Nephron (organoid): ENCODE data around the gene GALK1.
"Not testable (repeated sequence)": the region's sequence is repeated elsewhere in the genome, so short reads cannot be mapped to it uniquely, and the experiment has no call there.

Experiments
- H3K27ac Mint-ChIP-seq, 3 experiments: 2 replicates each; pipeline ENCODE4 v1.8.0; 2020; ENCODE audit warnings: mixed read lengths in 3 of 3, mild to moderate bottlenecking in 2 of 3, moderate library complexity in 1 of 3
- H3K27me3 Mint-ChIP-seq: 2 replicates; pipeline ENCODE4 v1.8.0; 2021; ENCODE audit warnings: low read depth, mild to moderate bottlenecking, moderate library complexity, mixed read lengths
- H3K36me3 Mint-ChIP-seq: 2 replicates; pipeline ENCODE4 v1.8.0; 2020; ENCODE audit warnings: low read depth, mixed read lengths
- H3K4me1 Mint-ChIP-seq: 2 replicates; pipeline ENCODE4 v1.8.0; 2020; ENCODE audit warnings: mixed read lengths
- H3K4me3 Mint-ChIP-seq, 3 experiments: 2 replicates each; pipeline ENCODE4 v1.8.0; 2020; ENCODE audit warnings: mild to moderate bottlenecking in 3 of 3, mixed read lengths in 3 of 3, moderate library complexity in 2 of 3
- H3K9me3 Mint-ChIP-seq: 2 replicates; pipeline ENCODE4 v1.8.0; 2020; ENCODE audit warnings: mixed read lengths
- CTCF ChIP-seq, 3 experiments: fragments of 200-600 bp; sonication (generic); IDR thresholded peaks; one replicate each; pipeline ENCODE4 v1.5.0; 2021; ENCODE audit warnings: antibody characterized with exemption in 3 of 3; ENCODE audit not compliant: unreplicated experiment in 3 of 3

GALK1 gene

GRCh38 chr17:75779987-75780889, 15.2 kb upstream of the GALK1 start:
- H3K9me3 Mint-ChIP-seq: peaks cover 3% of the 10 kb centered on the region
- H3K27ac Mint-ChIP-seq: peak overlapping the region; percentile 96 to 100 (median 100)
- H3K36me3 Mint-ChIP-seq: peaks cover 42% of the 10 kb centered on the region
- no peak for TF ChIP-seq CTCF (IDR thresholded peaks at IDR 0.05; ENCODE audit: unreplicated experiment in 3 of 3)
- peaks cover 55% of the 10 kb centered on the region for H3K4me1 Mint-ChIP-seq
- H3K27me3 Mint-ChIP-seq: peaks cover 10% of the 10 kb centered on the region
- H3K4me3 Mint-ChIP-seq: peak overlapping the region; percentile 95 to 98 (median 97)

- TF ChIP-seq CTCF (IDR thresholded peaks at IDR 0.05; ENCODE audit: unreplicated experiment in 3 of 3): peak in 2 of 3 experiments; percentile 0 to 12
- H3K27ac Mint-ChIP-seq: peak overlapping the region; percentile 96 to 100 (median 100)
- peak overlapping the region; percentile 95 to 98 (median 97) for H3K4me3 Mint-ChIP-seq
- H3K9me3 Mint-ChIP-seq: peaks cover 3% of the 10 kb centered on the region
- peaks cover 49% of the 10 kb centered on the region for H3K36me3 Mint-ChIP-seq
- H3K4me1 Mint-ChIP-seq: peaks cover 53% of the 10 kb centered on the region
- H3K27me3 Mint-ChIP-seq: peaks cover 10% of the 10 kb centered on the region
Observed at GRCh38 chr17:75779250-75779986, 14.4 kb upstream of the GALK1 start.

- peak overlapping the region; percentile 5 to 89 (median 88) for H3K27ac Mint-ChIP-seq
Observed at GRCh38 chr17:75778861-75779249, 13.9 kb upstream of the GALK1 start.

GRCh38 chr17:75778066-75778860, 13.3 kb upstream of the GALK1 start:
- H3K9me3 Mint-ChIP-seq, H3K27me3 Mint-ChIP-seq: not testable (repeated sequence)
- Mint-ChIP-seq H3K27ac (peak overlapping the region; percentile 5 to 89 (median 88)), H3K36me3 (peaks cover 51% of the 10 kb centered on the region), H3K4me3 (peak overlapping the region; percentile 95 to 98 (median 97)), H3K4me1 (peaks cover 44% of the 10 kb centered on the region)

More at GRCh38 chr17:75778861-75779249, 13.9 kb upstream of the GALK1 start:
- TF ChIP-seq CTCF (IDR thresholded peaks at IDR 0.05; ENCODE audit: unreplicated experiment in 3 of 3): peak; percentile 45 to 59 (median 49)
- Mint-ChIP-seq H3K27me3 (peaks cover 10% of the 10 kb centered on the region), H3K9me3 (peaks cover 3% of the 10 kb centered on the region), H3K4me3 (peak overlapping the region; percentile 95 to 98 (median 97)), H3K4me1 (peaks cover 50% of the 10 kb centered on the region), H3K36me3 (peaks cover 51% of the 10 kb centered on the region)

- Mint-ChIP-seq H3K4me1 (peaks cover 41% of the 10 kb centered on the region), H3K4me3 (peak overlapping the region; percentile 95 to 98 (median 97)), H3K9me3 (peaks cover 3% of the 10 kb centered on the region), H3K36me3 (peaks cover 51% of the 10 kb centered on the region), H3K27ac (peak overlapping the region; percentile 5 to 88 (median 53)), H3K27me3 (peaks cover 10% of the 10 kb centered on the region)
- no peak for TF ChIP-seq CTCF (IDR thresholded peaks at IDR 0.05; ENCODE audit: unreplicated experiment in 3 of 3)
Observed at GRCh38 chr17:75777296-75777922, 12.4 kb upstream of the GALK1 start.
